Skeletal muscle cell (primary cell): ENCODE measurements around the gene LETM1.

ENCODE experiments used
- DNase-seq: peaks from one replicate; pipeline ENCODE4 v3.0.0-alpha.2; 2010; ENCODE audit warnings: low read depth
- H3K4me3 ChIP-seq: 2 replicates; pipeline ENCODE4 v1.5.1; 2011; ENCODE audit warnings: low read depth, mild to moderate bottlenecking, control low read depth, low read length, moderate library complexity

Gene LETM1

DNA sequence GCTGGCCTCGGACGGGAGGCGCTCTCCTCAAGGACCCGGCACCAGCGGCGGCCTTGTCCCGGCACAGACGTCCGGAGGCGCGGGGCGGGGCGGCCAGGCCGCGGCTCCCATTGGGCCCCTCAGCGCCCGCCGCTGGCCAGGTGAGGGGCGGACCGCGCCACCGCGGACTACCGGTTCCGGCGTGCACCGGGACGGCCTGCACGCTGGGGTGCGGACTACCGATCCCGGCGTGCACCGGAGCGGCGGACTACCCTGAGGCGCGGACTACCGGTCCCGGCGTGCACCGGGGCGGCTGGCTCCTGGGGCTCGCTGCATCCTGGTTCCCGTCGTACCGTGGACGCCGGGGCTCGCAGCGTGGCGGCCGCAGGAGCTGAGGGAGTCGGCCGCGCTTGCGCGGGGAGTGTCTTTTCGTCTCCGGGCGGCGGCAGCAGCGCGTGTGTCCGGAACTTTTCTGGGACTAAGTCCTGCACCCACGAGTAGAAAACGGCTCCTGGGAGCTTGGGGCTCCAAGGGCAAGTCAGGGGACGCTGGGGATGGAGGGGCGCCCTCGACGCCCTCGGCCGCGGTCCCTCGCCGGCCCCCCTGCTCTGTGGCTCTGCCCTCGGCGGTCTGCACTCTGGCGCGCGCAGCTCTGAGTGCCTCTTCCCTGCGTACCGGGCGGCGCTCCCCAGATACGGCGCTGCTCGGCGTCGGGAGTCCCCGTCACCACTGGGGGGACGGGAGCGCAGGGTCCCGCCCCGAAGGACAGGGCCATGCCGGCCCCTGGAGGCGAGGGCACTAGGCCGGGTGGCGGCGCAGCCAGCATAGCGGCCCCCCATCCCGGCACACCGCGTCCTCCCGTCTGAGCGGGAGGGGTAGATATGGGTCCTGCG, at the start of gene LETM1:
Gene LETM1 (minus strand): TSS at position 86 of the 872 bp plus-strand sequence. CDS start 206 bp downstream, outside the sequence.
- peak; percentile 92 for DNase-seq
- peak within 1 kb of the TSS; percentile 90 for H3K4me3 ChIP-seq

DNA sequence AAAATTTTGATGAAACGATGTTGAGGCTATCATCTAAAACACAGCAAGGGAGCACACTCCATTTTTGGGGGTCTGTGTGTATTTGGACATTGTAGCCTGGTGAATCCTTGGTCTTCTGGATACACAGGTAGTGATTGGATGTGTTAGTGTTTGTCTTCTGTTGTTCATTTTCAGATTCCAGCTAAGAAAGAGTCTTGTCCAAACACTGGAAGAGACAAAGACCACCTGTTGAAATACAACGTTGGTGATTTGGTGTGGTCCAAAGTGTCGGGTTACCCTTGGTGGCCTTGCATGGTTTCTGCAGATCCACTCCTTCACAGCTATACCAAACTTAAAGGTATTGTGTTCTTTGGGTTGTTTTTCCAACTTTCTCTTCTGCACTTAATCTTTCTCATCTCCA, 48.1 kb upstream of the LETM1 start:
- H3K4me3 ChIP-seq = no peak overlapping the region
- no peak for DNase-seq

DNA sequence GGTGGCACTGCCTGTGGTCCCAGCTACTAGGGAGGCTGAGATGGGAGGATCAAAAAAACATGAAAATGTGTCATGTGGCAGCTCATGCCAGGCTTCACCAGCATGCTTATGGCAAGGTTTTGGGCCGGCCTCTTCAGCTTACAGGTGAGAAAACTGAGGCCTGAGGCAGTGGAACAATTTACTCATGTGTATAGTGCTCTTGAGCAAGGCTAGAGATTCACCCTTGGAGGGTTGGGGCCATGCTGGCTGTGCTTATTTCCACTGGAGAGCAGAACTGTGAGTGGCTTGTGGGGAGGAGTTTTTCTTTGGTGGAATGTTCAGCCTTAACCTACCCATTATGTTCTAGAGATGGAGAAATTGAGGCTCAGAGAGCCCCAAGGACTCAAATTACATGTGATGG, 47.1 kb upstream of the LETM1 start:
- no peak overlapping the region for H3K4me3 ChIP-seq
- no peak for DNase-seq

DNA sequence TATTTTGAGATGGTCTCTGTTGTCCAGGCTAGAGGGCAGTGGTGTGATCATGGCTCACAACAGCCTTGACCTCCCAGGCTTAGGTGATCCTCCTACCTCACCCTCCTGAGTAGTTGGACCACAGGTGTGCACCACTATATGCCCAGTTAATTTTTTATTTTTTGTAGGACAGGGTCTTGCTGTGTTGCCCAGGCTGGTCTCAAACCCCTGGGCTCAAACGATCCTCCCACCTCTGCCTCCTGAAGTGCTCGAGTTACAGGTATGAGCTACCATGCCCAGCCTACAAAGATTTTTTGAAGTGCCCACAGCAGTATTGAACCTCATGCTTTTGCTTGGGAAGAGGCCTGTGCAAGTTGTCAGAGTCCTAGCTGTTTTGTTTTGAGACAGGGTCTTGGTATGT, 46.3 kb upstream of the LETM1 start:
- no peak for DNase-seq
- no peak overlapping the region for H3K4me3 ChIP-seq

DNA sequence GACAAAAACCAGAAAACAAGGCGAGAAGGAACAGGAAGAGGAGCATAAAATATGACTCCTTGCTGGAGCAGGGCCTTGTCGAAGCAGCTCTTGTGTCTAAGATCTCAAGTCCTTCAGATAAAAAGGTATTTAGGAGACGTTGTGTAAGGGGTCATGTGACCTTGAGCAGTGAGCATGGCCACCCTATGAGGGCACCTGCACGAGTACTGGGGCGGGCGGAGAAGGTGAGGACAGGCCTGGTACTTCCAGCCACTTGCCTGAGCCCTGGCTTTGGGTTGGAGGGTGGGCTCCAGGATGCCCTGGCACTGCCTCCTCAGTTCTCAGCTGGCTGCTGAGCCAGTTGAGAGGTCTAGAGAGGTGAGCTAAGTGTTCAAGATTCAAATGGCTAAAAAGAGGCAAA, 45.2 kb upstream of the LETM1 start:
- H3K4me3 ChIP-seq = no peak overlapping the region
- DNase-seq = no peak

DNA sequence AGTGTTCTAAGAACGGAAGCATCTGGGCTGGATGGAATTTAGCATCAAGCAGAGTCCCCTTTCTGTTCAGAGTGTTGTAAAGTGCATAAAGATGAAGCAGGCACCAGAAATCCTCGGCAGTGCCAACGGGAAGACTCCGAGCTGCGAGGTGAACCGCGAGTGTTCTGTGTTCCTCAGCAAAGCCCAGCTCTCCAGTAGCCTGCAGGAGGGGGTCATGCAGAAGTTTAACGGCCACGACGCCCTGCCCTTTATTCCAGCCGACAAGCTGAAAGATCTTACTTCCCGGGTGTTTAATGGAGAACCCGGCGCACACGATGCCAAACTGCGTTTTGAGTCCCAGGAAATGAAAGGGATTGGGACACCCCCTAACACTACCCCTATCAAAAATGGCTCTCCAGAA, 44.7 kb upstream of the LETM1 start:
- no peak for DNase-seq
- H3K4me3 ChIP-seq = no peak overlapping the region

DNA sequence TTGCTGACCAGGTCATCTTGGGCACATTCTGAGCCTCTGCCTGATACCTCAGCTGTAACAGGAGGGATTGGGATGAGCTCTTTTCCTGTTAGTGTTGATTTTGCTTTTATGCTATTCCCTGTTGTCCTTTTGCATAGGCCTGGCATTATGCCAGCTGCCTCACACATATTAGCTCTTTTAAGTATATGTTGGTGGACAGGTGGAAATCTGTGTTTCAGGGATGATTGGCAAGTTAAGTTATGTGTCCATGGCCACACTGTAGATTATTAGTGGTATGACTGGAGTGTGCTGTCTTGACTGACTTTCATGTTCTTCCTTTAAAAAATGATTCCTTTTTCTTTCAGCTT, 44.1 kb upstream of the LETM1 start:
- H3K4me3 ChIP-seq = no peak overlapping the region
- DNase-seq = no peak

DNA sequence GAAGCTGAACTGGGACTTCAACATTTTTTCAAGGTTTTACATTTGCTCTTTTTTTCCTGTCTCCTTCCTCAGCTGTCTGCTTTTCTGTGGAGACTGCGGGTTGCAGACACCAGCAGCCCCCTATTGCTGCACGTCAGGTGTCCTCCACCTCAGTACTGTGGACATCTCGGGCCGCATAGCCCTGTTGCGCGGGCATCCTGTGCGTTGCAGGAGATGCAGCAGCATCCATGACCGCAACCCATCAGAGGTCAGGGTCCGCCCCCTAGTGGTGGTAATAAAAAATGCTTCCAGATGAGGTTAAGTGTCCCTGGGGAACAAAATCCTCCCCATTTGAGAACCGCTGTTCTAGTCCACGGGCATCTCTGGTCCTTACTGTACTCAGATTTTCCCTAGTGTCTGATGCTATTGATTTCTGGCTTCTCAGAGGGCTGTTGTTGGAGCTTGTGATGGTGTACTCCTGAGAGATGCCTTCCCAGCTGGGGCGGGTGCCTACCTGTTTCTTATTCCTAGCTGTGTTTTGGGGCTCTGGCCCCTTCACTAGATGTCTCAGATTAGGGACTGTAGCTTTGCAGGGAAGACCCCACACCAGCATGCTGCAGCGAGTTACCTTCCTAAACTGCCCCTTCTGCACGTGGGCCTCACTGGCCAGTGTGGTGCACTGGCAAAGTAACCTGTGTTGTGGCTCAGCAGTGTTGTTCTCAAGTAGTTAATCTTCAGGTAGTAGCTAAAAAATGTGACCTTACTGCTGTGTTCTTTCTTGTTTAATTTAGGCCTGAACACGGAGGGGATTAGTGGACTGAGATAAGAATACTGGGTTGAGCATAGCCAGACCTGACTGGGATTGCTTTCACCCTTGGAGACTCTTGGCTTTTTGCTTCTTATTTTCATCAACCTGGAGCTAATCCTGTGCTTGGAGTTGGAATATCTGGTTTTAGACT, 43.5 kb upstream of the LETM1 start:
- DNase-seq = peak; percentile 42
- no peak overlapping the region for H3K4me3 ChIP-seq

DNA sequence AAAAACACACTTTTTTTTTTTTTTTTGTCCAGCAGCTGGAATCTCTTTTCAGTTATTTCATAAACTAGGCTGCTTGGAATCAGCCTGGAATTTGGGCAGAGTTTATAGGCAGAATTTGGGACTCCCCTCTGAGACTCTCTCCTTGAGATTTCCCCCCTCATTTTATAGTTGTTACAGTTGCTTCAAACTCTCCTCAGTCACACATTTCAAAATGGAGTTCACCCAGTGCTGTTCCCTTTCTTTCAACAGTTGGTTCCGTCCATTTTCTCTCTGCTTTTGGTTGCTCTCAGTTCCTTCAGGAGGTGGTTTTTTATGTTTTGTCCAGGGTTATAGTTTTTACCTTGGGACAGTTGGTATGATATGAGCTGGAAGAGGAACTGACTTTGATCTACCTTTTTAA, 42.7 kb upstream of the LETM1 start:
- no peak for DNase-seq
- H3K4me3 ChIP-seq = no peak overlapping the region

DNA sequence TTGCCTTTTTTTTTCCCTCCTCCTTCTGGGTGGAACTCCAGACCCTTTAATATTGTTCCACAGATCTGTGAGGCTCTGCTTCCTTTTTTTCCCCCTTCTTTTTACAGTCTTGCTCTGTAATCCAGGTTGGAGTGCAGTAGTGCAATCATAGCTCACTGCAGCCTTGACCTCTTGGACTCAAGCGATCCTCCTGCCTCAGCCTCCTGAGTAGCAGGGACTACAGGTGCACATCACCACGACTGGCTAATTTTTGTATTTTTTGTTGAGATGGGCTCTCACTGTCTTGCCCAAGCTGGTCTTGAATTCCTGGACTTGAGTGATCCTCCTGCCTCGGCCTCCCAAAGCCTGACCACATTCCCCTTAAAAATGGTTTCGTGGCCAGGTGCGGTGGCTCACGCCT, 42.1 kb upstream of the LETM1 start:
- DNase-seq = no peak

DNA sequence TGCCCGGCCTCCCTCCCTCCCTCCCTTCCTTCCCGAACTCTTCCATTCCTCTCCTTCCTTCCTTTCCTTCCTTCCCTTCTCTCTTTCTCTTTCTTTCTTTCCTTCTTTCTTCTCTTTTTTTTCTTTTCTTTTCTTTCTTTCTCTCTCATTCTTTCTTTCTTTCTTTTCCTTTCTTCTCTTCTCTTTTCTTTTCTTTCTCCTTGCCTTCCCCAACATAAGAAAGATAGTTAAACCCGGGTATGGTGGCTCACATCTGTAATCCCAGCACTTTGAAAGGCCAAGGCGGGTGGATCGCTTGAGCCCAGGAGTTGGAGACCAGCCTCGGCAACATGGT, 40.7 kb upstream of the LETM1 start:
- H3K4me3 ChIP-seq = no peak overlapping the region
- no peak for DNase-seq

More for the DNA sequence above, 42.1 kb upstream of the LETM1 start:
- no peak overlapping the region for H3K4me3 ChIP-seq

DNA sequence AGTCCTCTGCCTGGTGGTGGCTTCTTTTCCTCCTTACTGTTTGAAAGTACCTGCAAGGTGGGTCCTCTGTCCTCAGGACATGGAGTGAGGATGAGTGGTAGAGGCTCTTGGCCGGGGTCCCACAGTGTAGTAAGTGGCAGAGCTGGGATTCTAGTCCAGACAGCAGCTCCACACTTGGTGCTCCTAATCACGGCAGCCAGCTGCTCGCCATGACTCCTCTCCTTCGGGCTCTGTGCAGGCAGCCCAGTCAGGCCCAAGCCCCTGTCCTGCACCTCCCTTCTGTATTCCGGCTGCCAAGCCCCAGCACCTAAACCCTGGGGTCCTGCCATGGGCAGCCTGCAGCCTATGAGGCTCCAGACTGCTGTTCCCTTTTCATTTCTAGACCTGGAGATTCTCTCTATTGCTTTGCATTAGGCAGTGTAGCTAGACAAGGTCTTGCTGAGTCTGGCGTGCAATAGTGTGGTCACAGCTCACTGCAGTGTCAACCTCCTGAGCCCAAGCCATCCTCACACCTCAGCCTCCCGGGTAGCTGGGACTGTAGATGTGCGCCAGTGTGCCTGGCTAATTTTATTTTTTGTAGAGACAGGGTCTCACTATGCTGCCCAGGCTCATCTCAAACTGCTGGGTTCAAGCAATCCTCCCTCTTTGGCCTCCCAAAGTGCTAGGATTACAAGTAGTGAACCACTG, 40.2 kb upstream of the LETM1 start:
- no peak overlapping the region for H3K4me3 ChIP-seq
- no peak for DNase-seq

DNA sequence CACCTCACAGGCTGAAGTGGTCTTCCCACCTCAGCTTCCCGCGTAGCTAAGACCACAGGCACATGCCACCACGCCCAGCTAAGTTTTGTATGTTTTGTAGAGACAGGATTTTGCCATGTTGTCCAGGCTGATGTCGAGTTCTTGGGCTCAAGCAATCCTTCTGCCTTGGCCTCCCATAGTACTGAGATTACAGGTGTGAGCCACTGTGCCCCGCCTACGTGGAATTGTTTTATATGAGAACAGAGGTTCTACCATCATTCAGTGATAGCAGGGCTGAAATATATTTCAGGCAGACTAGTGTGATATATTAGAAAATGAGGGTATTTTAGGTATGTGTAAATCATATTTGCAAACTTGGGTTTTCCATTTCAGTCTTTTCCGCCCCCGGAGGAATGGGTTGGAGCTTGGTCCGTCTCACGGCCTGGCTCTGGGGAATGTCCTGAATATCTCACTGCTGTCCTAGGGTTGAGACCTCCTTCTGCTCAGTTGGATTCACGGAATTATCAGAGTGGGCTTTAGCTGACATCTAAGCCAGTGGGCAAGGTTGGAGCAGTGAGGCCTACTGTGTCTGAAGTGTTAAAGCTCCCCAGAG, 35.1 kb upstream of the LETM1 start:
- no peak for DNase-seq

DNA sequence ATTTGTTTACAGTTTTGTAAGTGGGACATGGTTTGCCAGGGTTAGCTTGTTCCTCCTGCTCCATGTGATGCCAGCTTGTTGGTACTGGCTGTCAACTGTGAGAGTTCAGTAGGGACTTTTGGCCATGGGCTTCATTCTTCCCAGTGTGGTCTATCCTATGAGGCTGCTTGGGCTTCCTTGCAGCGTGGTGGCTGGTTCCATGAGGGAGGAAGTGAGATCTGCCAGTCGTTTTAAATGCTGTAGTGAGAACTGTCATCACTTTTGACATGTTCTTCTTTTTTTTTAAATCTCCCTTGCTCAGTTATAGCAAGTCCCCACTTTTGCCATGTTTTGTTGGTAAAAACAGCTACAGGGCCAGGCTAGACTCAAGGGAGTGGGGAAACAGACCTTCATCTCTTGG, 31.1 kb upstream of the LETM1 start:
- DNase-seq = no peak
- no peak overlapping the region for H3K4me3 ChIP-seq

More for the DNA sequence above, 35.1 kb upstream of the LETM1 start:
- H3K4me3 ChIP-seq = no peak overlapping the region

DNA sequence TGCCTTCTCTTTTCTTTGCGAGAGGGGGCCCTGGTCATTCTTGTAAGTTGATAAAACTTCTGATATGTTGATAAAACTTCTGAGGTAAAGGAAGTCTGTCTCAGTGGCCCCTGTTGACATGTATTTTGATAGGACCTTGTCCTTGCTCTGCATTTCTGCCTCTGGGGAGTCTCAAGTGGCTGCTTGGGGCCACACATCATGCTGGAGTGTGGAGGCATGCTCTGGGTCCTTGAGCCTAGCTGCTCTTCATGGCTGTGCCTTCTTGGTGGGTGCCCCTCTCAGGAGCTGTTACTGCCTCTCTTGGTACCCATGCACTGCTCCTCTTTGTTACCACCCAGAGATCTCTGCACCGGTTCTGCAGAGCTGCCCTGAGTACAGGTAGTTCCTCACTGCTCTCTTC, 29.5 kb upstream of the LETM1 start:
- H3K4me3 ChIP-seq = no peak overlapping the region
- no peak for DNase-seq

DNA sequence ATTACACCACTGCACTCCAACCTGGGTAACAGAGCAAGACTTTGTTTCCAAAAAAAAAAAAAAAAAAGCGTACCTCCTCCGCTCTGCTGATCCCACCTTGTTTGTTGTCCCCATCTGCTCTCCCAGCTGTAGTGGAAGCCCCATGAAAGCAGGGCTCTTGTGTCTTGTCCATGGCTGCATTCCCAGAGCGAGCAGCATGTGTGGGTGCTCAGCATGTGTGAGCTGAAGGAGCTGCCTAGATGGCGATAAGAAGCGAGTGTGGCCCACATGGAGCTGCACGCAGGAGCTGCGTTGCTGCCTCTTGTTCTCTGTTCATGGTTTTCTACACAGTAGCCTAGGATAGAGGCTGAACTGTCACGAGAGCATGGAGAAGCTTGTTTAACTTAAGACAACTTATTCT, 27.6 kb upstream of the LETM1 start:
- no peak overlapping the region for H3K4me3 ChIP-seq
- no peak for DNase-seq

DNA sequence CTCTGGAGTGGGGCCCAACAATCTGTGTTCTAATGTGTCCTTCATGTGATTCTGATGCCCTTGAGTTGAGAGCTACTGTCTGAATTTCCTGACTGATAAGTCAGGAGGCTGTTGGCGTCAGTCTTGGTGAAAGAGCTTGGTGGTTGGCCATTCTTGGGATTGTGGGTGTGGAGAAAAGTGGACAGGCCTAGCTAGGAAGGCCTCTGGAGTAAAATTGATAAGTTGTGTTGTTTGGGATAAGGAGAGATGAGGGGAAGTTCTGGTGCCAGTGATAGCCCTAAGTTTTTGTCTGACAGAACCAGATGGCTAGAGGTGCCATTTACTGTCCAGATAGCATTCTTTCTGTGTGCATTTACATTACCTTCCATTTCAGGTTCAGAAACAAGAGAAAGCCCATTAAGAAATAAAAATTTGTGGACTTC, 26.9 kb upstream of the LETM1 start:
- no peak overlapping the region for H3K4me3 ChIP-seq
- DNase-seq = no peak

DNA sequence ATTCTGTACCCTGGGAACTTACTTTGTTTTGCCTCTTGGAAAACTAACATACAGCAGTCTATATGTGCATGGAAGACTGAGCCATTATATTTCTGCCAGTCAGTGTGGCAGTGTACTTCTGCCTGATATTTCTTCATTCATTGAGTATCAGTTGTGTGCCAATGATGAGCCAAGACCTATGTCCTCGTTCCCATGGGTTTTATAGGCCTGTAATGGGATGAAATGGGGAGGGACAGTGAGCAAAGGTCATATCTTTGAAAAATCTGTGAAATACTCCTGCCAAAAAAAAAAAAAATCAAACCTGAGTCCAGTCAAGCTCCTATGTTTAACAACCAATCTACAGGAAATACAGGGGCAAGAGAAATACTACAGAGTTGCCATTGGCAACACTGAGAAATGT, 24.4 kb upstream of the LETM1 start:
- no peak overlapping the region for H3K4me3 ChIP-seq
- no peak for DNase-seq

DNA sequence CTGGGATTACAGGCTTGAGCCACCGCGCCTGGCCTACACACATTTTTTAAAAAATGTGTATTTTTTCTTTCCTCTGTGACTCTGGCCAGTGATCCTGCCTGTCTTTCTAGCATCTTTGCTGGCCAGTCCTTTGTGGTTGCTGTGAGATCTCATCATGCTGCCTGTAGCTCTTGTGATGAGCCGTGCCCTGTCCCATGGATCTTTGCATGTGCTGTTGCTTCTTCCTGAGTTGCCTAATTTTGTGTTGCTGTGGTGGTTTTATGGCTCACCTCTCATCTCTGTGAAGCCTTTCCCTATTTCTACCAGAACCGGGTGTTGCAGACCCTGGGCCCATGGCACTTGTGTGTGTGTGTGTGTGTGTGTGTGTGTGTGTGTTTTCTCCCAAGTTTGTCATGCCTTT, 23.5 kb upstream of the LETM1 start:
- no peak for DNase-seq
- no peak overlapping the region for H3K4me3 ChIP-seq

DNA sequence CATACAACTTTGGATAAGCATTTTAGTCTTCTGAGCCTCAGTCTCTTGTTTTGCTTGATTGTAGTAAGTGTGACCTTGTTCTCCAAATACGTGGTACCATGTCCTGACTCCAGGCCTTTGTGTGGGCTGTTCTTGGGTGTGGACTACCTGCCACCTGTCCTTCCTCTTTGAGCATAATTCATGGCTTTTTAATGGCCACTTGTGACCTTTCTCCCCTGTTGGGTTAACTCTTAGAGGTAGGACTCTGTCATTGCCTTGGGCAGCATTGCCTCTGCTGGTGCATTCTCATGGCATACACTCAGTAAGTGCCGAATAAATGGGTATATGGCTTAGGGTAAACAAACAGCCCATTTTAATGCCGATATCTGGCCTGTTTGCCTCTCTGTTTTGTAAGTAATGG, 18.2 kb upstream of the LETM1 start:
- no peak overlapping the region for H3K4me3 ChIP-seq
- DNase-seq = no peak
